Liver (tissue), 9 donors: Measurements from ENCODE around the gene CRYBG1. TPM values are rescaled to one million over a fixed set of nuclear protein-coding genes. Genes with fewer than 3 reads are reported as not detected.

ENCODE experiments used
- DNase-seq: peaks from one replicate; pipeline ENCODE4 v3.0.0-alpha.2; 2017; ENCODE audit warnings: low spot score
- H3K27ac ChIP-seq, 2 donors: one replicate each; pipeline ENCODE4 v1.7.0; 2013; ENCODE audit warnings: inconsistent platforms in 2 of 2, low read length in 2 of 2, control low read depth in 1 of 2, low read depth in 1 of 2, mild to moderate bottlenecking in 1 of 2
- H3K27me3 ChIP-seq, 4 donors: one replicate each; pipeline versions ENCODE4 v1.6.1 to v1.7.0; 2013; ENCODE audit warnings: low read length in 3 of 4, inconsistent platforms in 1 of 4, mild to moderate bottlenecking in 1 of 4, moderate library complexity in 1 of 4; ENCODE audit not compliant: control insufficient read depth in 4 of 4, insufficient read depth in 4 of 4
- H3K36me3 ChIP-seq, 4 donors: one replicate each; pipeline versions ENCODE4 v1.6.1 to v1.7.0; 2013; ENCODE audit warnings: low read length in 3 of 4, mild to moderate bottlenecking in 3 of 4, low read depth in 1 of 4, moderate library complexity in 1 of 4; ENCODE audit not compliant: control insufficient read depth in 4 of 4, insufficient read depth in 3 of 4
- H3K4me1 ChIP-seq, 4 donors: one replicate each; pipeline versions ENCODE4 v1.6.1 to v1.7.0; 2013; ENCODE audit warnings: low read length in 3 of 4, mild to moderate bottlenecking in 3 of 4, moderate library complexity in 1 of 4; ENCODE audit not compliant: control insufficient read depth in 4 of 4, insufficient read depth in 4 of 4
- H3K4me3 ChIP-seq, 3 donors: one replicate each; pipeline versions ENCODE4 v1.6.1 to v1.7.0; 2013; ENCODE audit warnings: low read length in 3 of 3, control low read depth in 1 of 3, low read depth in 1 of 3, mild to moderate bottlenecking in 1 of 3
- H3K9ac ChIP-seq, 2 donors: one replicate each; pipeline ENCODE4 v1.7.0; 2013; ENCODE audit warnings: low read length in 2 of 2, mild to moderate bottlenecking in 2 of 2, moderate library complexity in 2 of 2, control low read depth in 1 of 2, low read depth in 1 of 2
- H3K9me3 ChIP-seq, 4 donors: one replicate each; pipeline versions ENCODE4 v1.6.1 to v1.7.0; 2013; ENCODE audit warnings: low read length in 3 of 4; ENCODE audit not compliant: control insufficient read depth in 4 of 4
- ATF3 ChIP-seq: IDR thresholded peaks from 2 replicates; pipeline ENCODE4 v1.6.1; 2016; ENCODE audit warnings: antibody characterized with exemption
- CTCF ChIP-seq: fragments of 150-350 bp; IDR thresholded peaks from 2 replicates; pipeline ENCODE4 v1.5.1; 2017; ENCODE audit warnings: improper control_type of control experiment, low read depth, low read length; ENCODE audit not compliant: missing input control
- EGR1 ChIP-seq, 2 donors: IDR thresholded peaks; 2 replicates each; pipeline ENCODE4 v1.6.1; 2016 to 2018; ENCODE audit warnings: antibody characterized with exemption in 2 of 2, low read depth in 2 of 2
- FOXA1 ChIP-seq: IDR thresholded peaks from 2 replicates; pipeline ENCODE4 v1.6.1; 2016; ENCODE audit warnings: antibody characterized with exemption
- FOXA2 ChIP-seq: IDR thresholded peaks from 2 replicates; pipeline ENCODE4 v1.6.1; 2016; ENCODE audit warnings: antibody characterized with exemption
- GABPA ChIP-seq, 2 donors: IDR thresholded peaks in 1 of 2; conservative IDR thresholded peaks in 1 of 2; 2 replicates each; pipeline ENCODE4 v1.6.1; 2016; ENCODE audit warnings: antibody characterized with exemption in 2 of 2, mild to moderate bottlenecking in 1 of 2, moderate library complexity in 1 of 2
- HNF4A ChIP-seq, 2 donors: conservative IDR thresholded peaks; 2 replicates each; pipeline ENCODE4 v1.6.1; 2016; ENCODE audit warnings: antibody characterized with exemption in 2 of 2, mild to moderate bottlenecking in 2 of 2
- HNF4G ChIP-seq: IDR thresholded peaks from 2 replicates; pipeline ENCODE4 v1.6.1; 2016; ENCODE audit warnings: antibody characterized with exemption
- JUND ChIP-seq, 2 donors: IDR thresholded peaks; 2 replicates each; pipeline ENCODE4 v1.6.1; 2016; ENCODE audit warnings: antibody characterized with exemption in 2 of 2
- MAX ChIP-seq: IDR thresholded peaks from 2 replicates; pipeline ENCODE4 v1.6.1; 2016; ENCODE audit warnings: antibody characterized with exemption
- NR2F2 ChIP-seq: IDR thresholded peaks from 2 replicates; pipeline ENCODE4 v1.6.1; 2016; ENCODE audit warnings: antibody characterized with exemption
- REST ChIP-seq: IDR thresholded peaks from 2 replicates; pipeline ENCODE4 v1.6.1; 2016; ENCODE audit warnings: antibody characterized with exemption, mild to moderate bottlenecking
- RXRA ChIP-seq, 2 donors: IDR thresholded peaks; 2 replicates each; pipeline ENCODE4 v1.6.1; 2017 to 2018; ENCODE audit warnings: antibody characterized with exemption in 2 of 2, mild to moderate bottlenecking in 1 of 2
- SP1 ChIP-seq: IDR thresholded peaks from 2 replicates; pipeline ENCODE4 v1.6.1; 2018; ENCODE audit warnings: antibody characterized with exemption, mild to moderate bottlenecking
- YY1 ChIP-seq: IDR thresholded peaks from 2 replicates; pipeline ENCODE4 v1.6.1; 2016; ENCODE audit warnings: antibody characterized with exemption, mild to moderate bottlenecking
- ZBTB33 ChIP-seq: IDR thresholded peaks from 2 replicates; pipeline ENCODE4 v1.6.1; 2016; ENCODE audit warnings: antibody characterized with exemption
- WGBS: extraction: QIAGEN DNeasy Blood & Tissue Kit; methylation state at CpG from one replicate; pipeline ENCODE4 v1.1.7; 2013; 5-methylcytosine and 5-hydroxymethylcytosine counted together
- polyA plus RNA-seq, 2 donors: library from polyadenylated mRNA; stranded (reverse) in 1 of 2; unstranded in 1 of 2; fragments of 200-250 nt in 1 of 2; fragments of >200 nt in 1 of 2; fragmentation: Nextera tagmentation in 1 of 2; extraction: Ambion mirVana in 1 of 2; gene quantifications; one replicate each; pipeline versions ENCODE4 v1.2.1 to v1.2.3, GENCODE V29; 2013 to 2015
- total RNA-seq, 2 donors: library from RNA; depleted of rRNA; stranded (reverse); fragments of >200 nt; gene quantifications; one replicate each; pipeline ENCODE4 v1.2.3, GENCODE V29; 2014
- donor health status: healthy.
- donor health status: healthy.
- donor health status: healthy.
- donor health status: healthy.
- donor health status: healthy.

Gene CRYBG1
- total and polyA plus RNA-seq, 4 donors, result 2.3 to 8.7 (median 4.0) TPM

- DNase-seq, result peak; percentile 57
- no peak for TF ChIP-seq FOXA2
- no peak for TF ChIP-seq EGR1 (IDR thresholded peaks at IDR 0.05; ENCODE audit: low read depth in 2 of 2)
- no peak for TF ChIP-seq ATF3
- no peak for TF ChIP-seq HNF4G
- no peak for TF ChIP-seq REST
- TF ChIP-seq NR2F2, result no peak
- TF ChIP-seq MAX, result no peak
- no peak for TF ChIP-seq SP1
- TF ChIP-seq JUND (IDR thresholded peaks at IDR 0.05), result no peak
- no peak for TF ChIP-seq GABPA (IDR thresholded peaks at IDR 0.05 in 1 of 2, conservative IDR thresholded peaks at IDR 0.05 in 1 of 2)
- TF ChIP-seq CTCF, result no peak
- TF ChIP-seq FOXA1, result no peak
- no peak for TF ChIP-seq YY1
- TF ChIP-seq ZBTB33, result no peak
- TF ChIP-seq RXRA (IDR thresholded peaks at IDR 0.05), result no peak
- no peak for TF ChIP-seq HNF4A (conservative IDR thresholded peaks at IDR 0.05)
- H3K27ac ChIP-seq, result no peak overlapping the region
- peaks cover 0 to 4% (median 2%) of the 10 kb centered on the region in 4 donors for H3K27me3 ChIP-seq
- H3K36me3 ChIP-seq, result no peaks in the 10 kb centered on the region
- 3% methylated on average over 56 of the region's 56 CpGs for WGBS
- peaks cover 8 to 44% (median 36%) of the 10 kb centered on the region in 4 donors for H3K4me1 ChIP-seq
- peak overlapping the region in 1 of 2 donors; percentile 33 for H3K9ac ChIP-seq
- H3K4me3 ChIP-seq, result peak overlapping the region; percentile 41 to 57 (median 42)
- no peaks in the 10 kb centered on the region for H3K9me3 ChIP-seq
Observed at GRCh38 chr6:106510090-106510970, 149.8 kb downstream of the CRYBG1 start.
